Heart left ventricle (tissue), 16 donors: Measurements from ENCODE around the gene TSSK1B. TPM values are rescaled to one million over a fixed set of nuclear protein-coding genes. Genes with fewer than 3 reads are reported as not detected.

Experiments
- ATAC-seq, 4 donors: fragments of 200-7000 bp; cut with Tn5 transposase; one replicate each; pipeline ENCODE4 v1.9.1; 2020 to 2022; ENCODE audit warnings: moderate library complexity in 4 of 4, mild to moderate bottlenecking in 3 of 4, moderate number of reproducible peaks in 1 of 4
- DNase-seq, 5 donors: peaks; one replicate each; pipeline ENCODE4 v3.0.0-alpha.2; 2020
- H3K27ac ChIP-seq, 12 donors: fragments of 200-600 bp; sonication (generic) in 4 of 12; one replicate each; pipeline versions ENCODE4 v1.5.0 to v1.8.0; 2016 to 2022; ENCODE audit warnings: mild to moderate bottlenecking in 2 of 12
- H3K27me3 ChIP-seq, 9 donors: fragments of 200-600 bp; sonication (generic) in 2 of 9; one replicate each; pipeline versions ENCODE4 v1.5.1 to v1.8.0; 2016 to 2022; ENCODE audit warnings: mild to moderate bottlenecking in 3 of 9
- H3K36me3 ChIP-seq, 9 donors: fragments of 200-600 bp; sonication (generic) in 2 of 9; one replicate each; pipeline versions ENCODE4 v1.5.0 to v1.8.0; 2018 to 2022; ENCODE audit warnings: mild to moderate bottlenecking in 2 of 9
- H3K4me1 ChIP-seq, 12 donors: fragments of 200-600 bp; sonication (generic) in 4 of 12; one replicate each; pipeline versions ENCODE4 v1.5.0 to v1.8.0; 2016 to 2022; ENCODE audit warnings: mild to moderate bottlenecking in 3 of 12
- H3K4me3 ChIP-seq, 12 donors: fragments of 200-600 bp; sonication (generic) in 4 of 12; one replicate each; pipeline versions ENCODE4 v1.5.0 to v1.8.0; 2017 to 2022; ENCODE audit warnings: mild to moderate bottlenecking in 9 of 12, moderate library complexity in 4 of 12
- H3K9me3 ChIP-seq, 12 donors: fragments of 200-600 bp; sonication (generic) in 4 of 12; one replicate each; pipeline versions ENCODE4 v1.5.0 to v1.8.0; 2016 to 2022; ENCODE audit warnings: mild to moderate bottlenecking in 1 of 12
- POLR2A ChIP-seq, 2 donors: fragments of 450-650 bp; IDR thresholded peaks; one replicate each; pipeline ENCODE4 v1.6.1; 2017; ENCODE audit warnings: antibody characterized with exemption in 2 of 2, mild to moderate bottlenecking in 2 of 2, moderate library complexity in 2 of 2
- whole genome bisulfite sequencing, 4 donors: extraction: QIAGEN DNeasy Blood & Tissue Kit in 2 of 4; methylation state at CpG; one replicate each; pipeline versions ENCODE4 v1.1.5 to v1.1.7; 2013 to 2018; 5-methylcytosine and 5-hydroxymethylcytosine counted together
- intact Hi-C, 10 donors: fragments of 100-400 bp; cut with DNase I; formaldehyde crosslinking; loops; one replicate each; pipeline versions ENCODE4 v1.11.1 to v1.14.2; 2022
- polyA plus RNA-seq, 2 donors: library from polyadenylated mRNA; stranded (reverse); fragments of 200-250 nt; gene quantifications; one replicate each; pipeline ENCODE4 v1.2.3, GENCODE V29; 2013
- total RNA-seq, 9 donors: library from RNA; depleted of rRNA in 2 of 9; stranded (reverse); fragments of >200 nt in 2 of 9; fragmentation: NEBNext Ultra II Directional in 3 of 9; extraction: Animal tissue kit (Norgen Biotek cat#: 25700) in 3 of 9; gene quantifications; one replicate each; pipeline versions ENCODE4 v1.1.0 to v1.2.4, GENCODE V29; 2016 to 2023
- TF ChIP-seq, protein P1 (sequence below), 12 donors: fragments of 200-600 bp; sonication (generic) in 4 of 12; IDR thresholded peaks; one replicate each; pipeline versions ENCODE4 v1.5.0 to v1.8.0; 2018 to 2022; ENCODE audit warnings: antibody characterized with exemption in 12 of 12, mild to moderate bottlenecking in 5 of 12
- donor health status: ischemic (EF 13 %, LVEDD 7.1; RV severe dilation, severe dysfunction).
- donor health status: healthy with polysubstance abuse.
- donor health status: DM: no; HTN: yes; CAD: no.
- donor health status: DM: no; HTN: no; CAD: no.
- donor health status: ischemic (EF 25% LVEDD 6.9; RV normal size, moderate dysfunction).
- donor health status: ischemic (EF 25% LVEDD 5.7; RV mildly dilated, moderate dysfunction).
- donor health status: healthy.
- donor health status: DM: yes; HTN: yes; CAD: no.
- donor health status: ischemic (EF 35%, LVEDD 5.7; RV mildly dilated, moderate dysfunction).
- donor health status: nonischemic (EF 11% LVEDD 7.7; RV severe dilation, severe dysfunction).
- donor health status: DM: yes; HTN: yes; CAD: no.
- donor health status: PGD.
- donor health status: ischemic (EF 29% LVEDD 5.4; RV normal size, mild dysfunction).
- donor health status: nonischemic (EF 23%, LVEDD 6.1; RV moderate dilation, normal function).

TSSK1B gene
- total and polyA plus RNA-seq, 11 donors = not detected

DNA sequence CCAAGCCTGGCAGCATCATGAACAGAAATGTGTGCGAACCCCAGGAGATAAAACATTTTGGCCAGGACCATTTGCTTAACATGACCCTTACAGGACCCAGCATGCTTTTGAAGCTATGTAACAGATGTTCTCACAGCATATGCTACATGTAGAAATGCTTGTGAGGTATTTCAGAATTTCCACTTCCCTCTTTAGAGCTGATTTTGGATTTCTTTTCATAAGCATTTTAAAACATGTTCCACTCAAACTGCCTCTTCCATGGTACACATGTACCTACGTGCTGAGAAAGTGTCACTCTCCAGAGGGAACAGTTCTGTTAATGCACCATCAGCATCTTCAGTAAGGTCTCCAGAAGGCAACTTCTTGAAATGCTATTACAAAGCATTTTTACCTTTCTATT lies 15.7 kb upstream of the TSSK1B start:
- Histone ChIP-seq H3K4me1 (peaks cover 0 to 10% (median 0%) of the 10 kb centered on the region in 12 donors), H3K9me3 (peaks cover 0 to 8% (median 0%) of the 10 kb centered on the region in 12 donors), H3K27ac (no peak overlapping the region), H3K4me3 (no peak overlapping the region), H3K36me3 (no peaks in the 10 kb centered on the region), H3K27me3 (no peaks in the 10 kb centered on the region)
- no peak for TF ChIP-seq POLR2A (IDR thresholded peaks at IDR 0.05)
- TF ChIP-seq, protein P1, sequence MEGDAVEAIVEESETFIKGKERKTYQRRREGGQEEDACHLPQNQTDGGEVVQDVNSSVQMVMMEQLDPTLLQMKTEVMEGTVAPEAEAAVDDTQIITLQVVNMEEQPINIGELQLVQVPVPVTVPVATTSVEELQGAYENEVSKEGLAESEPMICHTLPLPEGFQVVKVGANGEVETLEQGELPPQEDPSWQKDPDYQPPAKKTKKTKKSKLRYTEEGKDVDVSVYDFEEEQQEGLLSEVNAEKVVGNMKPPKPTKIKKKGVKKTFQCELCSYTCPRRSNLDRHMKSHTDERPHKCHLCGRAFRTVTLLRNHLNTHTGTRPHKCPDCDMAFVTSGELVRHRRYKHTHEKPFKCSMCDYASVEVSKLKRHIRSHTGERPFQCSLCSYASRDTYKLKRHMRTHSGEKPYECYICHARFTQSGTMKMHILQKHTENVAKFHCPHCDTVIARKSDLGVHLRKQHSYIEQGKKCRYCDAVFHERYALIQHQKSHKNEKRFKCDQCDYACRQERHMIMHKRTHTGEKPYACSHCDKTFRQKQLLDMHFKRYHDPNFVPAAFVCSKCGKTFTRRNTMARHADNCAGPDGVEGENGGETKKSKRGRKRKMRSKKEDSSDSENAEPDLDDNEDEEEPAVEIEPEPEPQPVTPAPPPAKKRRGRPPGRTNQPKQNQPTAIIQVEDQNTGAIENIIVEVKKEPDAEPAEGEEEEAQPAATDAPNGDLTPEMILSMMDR (IDR thresholded peaks at IDR 0.05) = no peak
- no peak for ATAC-seq
- WGBS, 4 donors = 63 to 82% (median 78%) methylated on average over 2 of the region's 2 CpGs
- no peak for DNase-seq
- intact Hi-C loops = no loop called here

DNA sequence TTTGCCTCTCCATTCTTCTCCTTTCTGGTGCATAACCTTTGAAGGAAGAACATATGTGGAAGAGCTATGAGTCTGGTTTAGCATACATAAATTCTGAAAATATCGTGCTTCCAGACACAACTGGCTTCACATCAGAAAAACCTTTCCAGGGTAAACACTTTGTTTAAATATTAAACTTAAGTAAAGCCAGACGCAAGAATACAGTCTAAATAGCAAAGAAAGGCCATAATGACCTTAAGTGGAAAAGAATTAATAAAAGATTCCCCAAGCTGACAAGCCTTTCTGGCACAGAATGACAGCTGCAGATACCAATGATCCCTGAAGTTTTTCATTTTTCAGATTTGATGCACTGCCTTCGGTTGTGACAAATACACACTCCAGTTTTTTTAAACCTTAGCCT lies 13.5 kb upstream of the TSSK1B start:
- WGBS, 4 donors = 83 to 87% (median 85%) methylated on average over 3 of the region's 3 CpGs
- TF ChIP-seq POLR2A (IDR thresholded peaks at IDR 0.05) = no peak
- no peak for DNase-seq
- peaks cover 0 to 14% (median 0%) of the 10 kb centered on the region in 12 donors for H3K9me3 ChIP-seq
- intact Hi-C loops = no loop called here
- no peak for ATAC-seq
- H3K27ac ChIP-seq = no peak overlapping the region
- no peak overlapping the region for H3K4me3 ChIP-seq
- H3K4me1 ChIP-seq = peaks cover 0 to 10% (median 0%) of the 10 kb centered on the region in 12 donors
- no peaks in the 10 kb centered on the region for H3K27me3 ChIP-seq
- H3K36me3 ChIP-seq = no peaks in the 10 kb centered on the region

DNA sequence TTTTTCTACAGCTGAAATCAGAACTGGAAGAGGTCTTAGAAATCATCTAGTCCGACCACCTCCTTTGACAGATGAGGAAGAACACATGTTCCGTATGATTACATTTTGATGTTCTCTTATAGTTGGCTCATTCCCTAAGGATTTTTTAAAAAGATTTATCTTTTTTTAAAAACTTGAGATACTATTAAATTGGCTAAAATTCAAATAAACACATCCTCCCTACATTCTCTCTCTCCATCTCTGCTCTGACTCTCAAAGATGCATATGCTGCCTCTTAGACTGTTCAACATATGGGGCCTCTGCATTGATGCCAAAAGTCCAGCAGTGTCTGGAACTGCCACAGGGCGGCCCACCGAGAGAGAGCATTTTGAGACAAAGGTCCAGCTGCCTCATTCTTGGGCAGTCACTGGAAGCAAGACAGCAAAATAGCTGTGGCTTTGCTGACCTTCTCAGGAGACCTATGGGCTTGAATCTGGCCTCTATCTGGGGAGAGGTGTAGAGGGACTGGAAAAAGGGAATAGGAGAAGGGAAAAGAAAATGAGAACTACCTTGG lies 12.8 kb upstream of the TSSK1B start:
- no peaks in the 10 kb centered on the region for H3K36me3 ChIP-seq
- ATAC-seq = peak in 1 of 4 donors; percentile 41
- H3K9me3 ChIP-seq = peaks cover 0 to 21% (median 0%) of the 10 kb centered on the region in 12 donors
- 54 to 63% (median 57%) methylated on average over 4 of the region's 4 CpGs for WGBS, 4 donors
- H3K27me3 ChIP-seq = no peaks in the 10 kb centered on the region
- H3K4me3 ChIP-seq = no peak overlapping the region
- no peak for DNase-seq
- H3K4me1 ChIP-seq = peaks cover 0 to 10% (median 0%) of the 10 kb centered on the region in 12 donors
- H3K27ac ChIP-seq = no peak overlapping the region
- intact Hi-C loops = no loop called here
- TF ChIP-seq POLR2A (IDR thresholded peaks at IDR 0.05) = no peak
- TF ChIP-seq, protein P1 (IDR thresholded peaks at IDR 0.05) = no peak

DNA sequence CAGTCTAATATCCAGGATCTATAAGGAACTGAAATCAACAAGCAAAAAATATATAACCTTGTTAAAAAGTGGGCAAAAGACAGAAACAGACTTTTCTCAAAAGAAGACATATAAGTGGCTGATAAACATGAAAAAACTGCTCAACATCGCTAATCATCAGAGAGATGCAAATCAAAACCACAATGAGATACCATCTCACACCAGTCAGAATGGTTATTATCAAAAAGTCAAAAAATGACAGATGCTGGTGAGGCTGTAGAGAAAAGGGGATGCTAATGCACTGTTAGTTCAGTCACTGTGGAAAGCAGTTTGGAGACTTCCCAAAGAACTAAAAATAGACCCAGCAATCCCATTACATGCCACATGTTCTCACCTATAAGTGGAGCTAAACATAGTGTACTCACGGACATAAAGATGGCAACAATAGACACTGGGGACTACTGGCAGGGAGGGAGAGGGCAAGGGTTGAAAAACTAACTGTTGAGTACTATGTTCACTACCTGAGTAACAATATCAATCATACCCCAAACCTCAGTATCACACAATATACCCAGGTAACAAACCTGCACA lies 11.7 kb upstream of the TSSK1B start:
- intact Hi-C loops = no loop called here
- no peak overlapping the region for H3K4me3 ChIP-seq
- peaks cover 0 to 22% (median 0%) of the 10 kb centered on the region in 12 donors for H3K9me3 ChIP-seq
- 37 to 47% (median 40%) methylated on average over 2 of the region's 2 CpGs for WGBS, 4 donors
- no peak overlapping the region for H3K27ac ChIP-seq
- no peaks in the 10 kb centered on the region for H3K27me3 ChIP-seq
- ATAC-seq (peak; percentile 83 to 88 (median 85)), DNase-seq (no peak)
- TF ChIP-seq, protein P1 (IDR thresholded peaks at IDR 0.05) = no peak
- no peak for TF ChIP-seq POLR2A (IDR thresholded peaks at IDR 0.05)
- H3K36me3 ChIP-seq = no peaks in the 10 kb centered on the region
- peaks cover 0 to 10% (median 0%) of the 10 kb centered on the region in 12 donors for H3K4me1 ChIP-seq
